Astrocyte of the cerebellum (primary cell): ENCODE data around the gene ACTA2.

Experiments used
- DNase-seq: peaks from one replicate; pipeline ENCODE4 v3.0.0-alpha.2; 2011; ENCODE audit warnings: low read depth
- H3K4me3 ChIP-seq: 2 replicates; pipeline ENCODE4 v1.5.1; 2011; ENCODE audit warnings: mild to moderate bottlenecking, low read depth, low read length, moderate library complexity
- in situ Hi-C: cut with HindIII; loops from 2 replicates; pipeline ENCODE4 v1.10.0; 2017; ENCODE audit warnings: low sequenced_read_pairs
- TF ChIP-seq, protein P1 (sequence below): IDR thresholded peaks from 2 replicates; pipeline ENCODE4 v1.5.1; 2012; ENCODE audit warnings: low read length, low read depth, moderate library complexity, mild to moderate bottlenecking; ENCODE audit errors: missing control alignments

The ACTA2 gene

DNA sequence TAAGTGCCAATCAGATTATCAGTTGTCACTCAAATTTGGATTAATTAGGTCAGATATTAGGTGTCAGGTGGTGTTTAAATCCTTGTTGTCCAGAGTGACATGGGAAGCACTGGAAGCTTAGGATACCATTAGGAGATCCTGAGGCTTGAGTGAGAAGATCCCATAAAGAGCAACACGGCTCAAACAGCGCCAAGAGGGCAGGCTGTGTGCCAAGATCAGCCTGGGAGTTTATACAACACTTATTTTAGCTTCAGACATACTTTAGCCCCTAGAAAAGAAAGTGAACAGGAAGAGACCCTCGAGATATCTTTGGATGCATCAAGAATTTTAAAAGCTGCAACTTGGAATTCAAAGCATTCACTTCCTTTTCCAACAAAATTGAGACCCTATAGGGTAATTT lies 14.2 kb upstream of the ACTA2 start:
- TF ChIP-seq, protein P1, sequence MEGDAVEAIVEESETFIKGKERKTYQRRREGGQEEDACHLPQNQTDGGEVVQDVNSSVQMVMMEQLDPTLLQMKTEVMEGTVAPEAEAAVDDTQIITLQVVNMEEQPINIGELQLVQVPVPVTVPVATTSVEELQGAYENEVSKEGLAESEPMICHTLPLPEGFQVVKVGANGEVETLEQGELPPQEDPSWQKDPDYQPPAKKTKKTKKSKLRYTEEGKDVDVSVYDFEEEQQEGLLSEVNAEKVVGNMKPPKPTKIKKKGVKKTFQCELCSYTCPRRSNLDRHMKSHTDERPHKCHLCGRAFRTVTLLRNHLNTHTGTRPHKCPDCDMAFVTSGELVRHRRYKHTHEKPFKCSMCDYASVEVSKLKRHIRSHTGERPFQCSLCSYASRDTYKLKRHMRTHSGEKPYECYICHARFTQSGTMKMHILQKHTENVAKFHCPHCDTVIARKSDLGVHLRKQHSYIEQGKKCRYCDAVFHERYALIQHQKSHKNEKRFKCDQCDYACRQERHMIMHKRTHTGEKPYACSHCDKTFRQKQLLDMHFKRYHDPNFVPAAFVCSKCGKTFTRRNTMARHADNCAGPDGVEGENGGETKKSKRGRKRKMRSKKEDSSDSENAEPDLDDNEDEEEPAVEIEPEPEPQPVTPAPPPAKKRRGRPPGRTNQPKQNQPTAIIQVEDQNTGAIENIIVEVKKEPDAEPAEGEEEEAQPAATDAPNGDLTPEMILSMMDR = no peak
- DNase-seq = no peak
- no peak overlapping the region for H3K4me3 ChIP-seq
- in situ Hi-C loops = no loop called here

DNA sequence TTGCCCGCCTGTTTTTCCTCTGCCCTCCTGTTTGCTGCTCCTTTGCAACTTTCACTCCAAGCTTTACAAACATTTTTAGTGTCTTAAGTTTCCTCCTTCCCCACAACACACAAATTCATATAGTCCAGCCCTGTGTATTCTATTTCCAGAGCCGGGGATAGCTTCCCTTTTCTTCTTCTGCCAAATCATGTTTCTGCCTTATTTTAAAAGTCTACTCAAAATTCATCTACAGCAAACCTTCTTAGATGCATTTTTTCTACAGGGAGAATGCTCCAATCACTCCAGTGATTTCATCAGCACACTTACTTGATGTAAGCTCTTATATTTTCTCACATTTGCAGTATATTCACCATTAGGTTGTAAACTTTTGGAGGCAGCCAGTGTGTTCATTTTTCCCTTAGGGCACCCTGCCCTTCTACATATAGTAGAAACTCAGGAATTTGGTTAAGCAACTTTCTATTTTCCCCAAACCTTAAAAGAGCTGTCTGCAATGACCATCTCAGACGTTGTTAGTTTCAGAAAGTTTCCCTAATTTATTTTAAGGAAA lies 12.4 kb upstream of the ACTA2 start:
- DNase-seq = no peak
- TF ChIP-seq, protein P1 = no peak
- no peak overlapping the region for H3K4me3 ChIP-seq
- in situ Hi-C loops = no loop called here

DNA sequence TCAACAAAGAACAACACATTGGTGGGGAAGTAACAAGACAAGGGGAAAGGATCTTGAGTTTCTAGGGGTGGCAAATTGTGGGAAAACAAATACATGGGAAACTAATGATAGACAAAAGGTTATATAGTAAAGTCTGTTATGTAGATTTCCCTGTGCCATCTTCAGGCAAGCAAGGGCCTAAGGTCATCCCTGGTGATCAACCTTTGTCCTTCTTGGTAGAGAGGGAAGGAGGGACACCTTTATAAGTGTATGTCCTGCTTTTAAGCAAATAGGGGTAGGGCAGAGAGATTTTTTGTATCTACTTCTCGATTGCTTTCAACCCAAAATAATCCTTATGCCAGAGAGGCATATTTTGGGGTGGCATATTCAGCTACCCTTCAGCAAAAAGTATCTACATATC lies 11.8 kb upstream of the ACTA2 start:
- TF ChIP-seq, protein P1 = no peak
- in situ Hi-C loops = no loop called here
- H3K4me3 ChIP-seq = no peak overlapping the region
- no peak for DNase-seq

DNA sequence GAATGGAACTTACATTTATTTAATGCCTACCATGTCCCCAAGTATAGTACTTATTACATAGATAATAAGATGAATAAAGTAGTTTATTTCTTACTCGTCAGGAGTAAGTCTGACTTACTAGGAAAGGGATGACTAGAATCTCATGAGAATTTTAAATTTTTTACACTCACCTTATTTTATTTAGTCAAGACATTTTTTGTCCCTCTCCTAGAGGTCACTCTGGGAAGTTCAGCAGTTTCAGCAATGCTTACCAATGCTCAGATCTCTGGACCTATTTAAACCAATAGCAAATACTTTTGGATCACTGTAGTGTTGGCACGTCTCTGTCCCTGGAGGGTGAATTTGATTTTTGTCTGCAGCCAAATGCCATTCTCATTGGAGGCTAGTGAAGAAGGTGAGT lies 10.7 kb upstream of the ACTA2 start:
- in situ Hi-C loops = no loop called here
- no peak overlapping the region for H3K4me3 ChIP-seq
- TF ChIP-seq, protein P1 = no peak
- no peak for DNase-seq

DNA sequence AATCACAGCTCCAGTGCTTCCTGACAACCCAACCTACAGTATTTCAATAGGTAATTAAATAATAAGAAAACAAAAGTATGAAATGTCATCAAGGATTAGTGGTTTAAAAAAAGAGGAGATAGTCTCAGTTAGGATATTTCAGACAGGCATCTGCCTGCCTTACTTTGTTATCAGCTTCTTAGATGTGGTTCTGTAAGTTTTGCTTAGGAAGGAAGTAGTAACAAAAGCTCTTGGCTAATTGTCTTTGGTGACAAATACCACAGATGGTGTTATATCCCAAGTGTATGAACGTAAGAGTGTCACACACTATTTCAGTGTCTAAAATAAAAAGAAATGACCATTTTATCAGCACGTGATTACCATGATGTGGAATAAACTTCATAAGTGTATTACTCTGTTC lies 9.8 kb upstream of the ACTA2 start:
- in situ Hi-C loops = no loop called here
- no peak overlapping the region for H3K4me3 ChIP-seq
- TF ChIP-seq, protein P1 = no peak
- no peak for DNase-seq

DNA sequence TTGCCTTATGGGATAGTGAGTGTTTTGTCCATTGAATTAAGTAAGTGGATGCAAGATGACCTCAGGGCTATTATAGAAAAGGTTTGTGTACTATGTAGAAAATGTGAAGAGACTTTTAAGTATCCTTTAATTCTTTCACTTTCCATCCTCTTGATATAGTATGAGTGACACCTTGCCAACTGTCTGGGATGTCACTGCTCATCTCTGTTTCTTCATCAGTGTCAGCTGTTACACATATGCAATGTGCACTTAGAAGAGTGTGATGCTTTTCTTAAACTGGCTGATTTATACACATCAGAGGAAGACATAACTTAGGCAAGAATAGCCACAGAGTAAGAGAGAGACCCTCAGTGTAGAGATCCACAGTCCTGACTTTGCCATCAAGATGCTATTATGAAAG lies 8.7 kb upstream of the ACTA2 start:
- DNase-seq = no peak
- H3K4me3 ChIP-seq = no peak overlapping the region

More for the DNA sequence above, 8.7 kb upstream of the ACTA2 start:
- in situ Hi-C loops = no loop called here
- TF ChIP-seq, protein P1 = no peak
